Fibroblast of the aortic adventitia (primary cell): Measurements from ENCODE around the gene LRP1B. TPM values are rescaled to one million over a fixed set of nuclear protein-coding genes. Genes with fewer than 3 reads are reported as not detected.

ENCODE experiments used
- DNase-seq: peaks from one replicate; pipeline ENCODE4 v3.0.0-alpha.2; 2010; ENCODE audit warnings: low read depth
- H3K4me3 ChIP-seq: 2 replicates; pipeline ENCODE4 v1.5.1; 2011; ENCODE audit warnings: low read depth, mild to moderate bottlenecking, control low read depth, low read length, moderate library complexity
- total RNA-seq: library from RNA; depleted of rRNA; stranded (reverse); fragments of >200 nt; gene quantifications from 2 replicates; pipeline ENCODE4 v1.2.3, GENCODE V29; 2012; ENCODE audit warnings: low replicate concordance
- TF ChIP-seq, protein P1 (sequence below): IDR thresholded peaks from 2 replicates; pipeline ENCODE4 v1.5.1; 2011; ENCODE audit warnings: mild to moderate bottlenecking, low read length, control low read depth, inconsistent platforms; ENCODE audit not compliant: insufficient read depth

Gene LRP1B
- total RNA-seq, 1 donor = 0.36 TPM

- TF ChIP-seq, protein P1, sequence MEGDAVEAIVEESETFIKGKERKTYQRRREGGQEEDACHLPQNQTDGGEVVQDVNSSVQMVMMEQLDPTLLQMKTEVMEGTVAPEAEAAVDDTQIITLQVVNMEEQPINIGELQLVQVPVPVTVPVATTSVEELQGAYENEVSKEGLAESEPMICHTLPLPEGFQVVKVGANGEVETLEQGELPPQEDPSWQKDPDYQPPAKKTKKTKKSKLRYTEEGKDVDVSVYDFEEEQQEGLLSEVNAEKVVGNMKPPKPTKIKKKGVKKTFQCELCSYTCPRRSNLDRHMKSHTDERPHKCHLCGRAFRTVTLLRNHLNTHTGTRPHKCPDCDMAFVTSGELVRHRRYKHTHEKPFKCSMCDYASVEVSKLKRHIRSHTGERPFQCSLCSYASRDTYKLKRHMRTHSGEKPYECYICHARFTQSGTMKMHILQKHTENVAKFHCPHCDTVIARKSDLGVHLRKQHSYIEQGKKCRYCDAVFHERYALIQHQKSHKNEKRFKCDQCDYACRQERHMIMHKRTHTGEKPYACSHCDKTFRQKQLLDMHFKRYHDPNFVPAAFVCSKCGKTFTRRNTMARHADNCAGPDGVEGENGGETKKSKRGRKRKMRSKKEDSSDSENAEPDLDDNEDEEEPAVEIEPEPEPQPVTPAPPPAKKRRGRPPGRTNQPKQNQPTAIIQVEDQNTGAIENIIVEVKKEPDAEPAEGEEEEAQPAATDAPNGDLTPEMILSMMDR = no peak
- DNase-seq = no peak
- H3K4me3 ChIP-seq = no peak overlapping the region
Measured at GRCh38 chr2:141589314-141589713, 541.5 kb downstream of the LRP1B start.

GRCh38 chr2:141586985-141587384 is 543.8 kb downstream of the LRP1B start:
- H3K4me3 ChIP-seq = no peak overlapping the region
- DNase-seq = no peak
- TF ChIP-seq, protein P1 = no peak

- no peak for DNase-seq
- no peak overlapping the region for H3K4me3 ChIP-seq
- TF ChIP-seq, protein P1 = no peak
Measured at GRCh38 chr2:141582213-141582612, 548.6 kb downstream of the LRP1B start.

GRCh38 chr2:141579071-141579470 is 551.7 kb downstream of the LRP1B start:
- TF ChIP-seq, protein P1 = no peak
- DNase-seq = no peak
- H3K4me3 ChIP-seq = no peak overlapping the region

- TF ChIP-seq, protein P1 = no peak
- DNase-seq = no peak
- no peak overlapping the region for H3K4me3 ChIP-seq
Measured at GRCh38 chr2:141570474-141571131, 560.2 kb downstream of the LRP1B start.

- DNase-seq = no peak
- TF ChIP-seq, protein P1 = no peak
- H3K4me3 ChIP-seq = no peak overlapping the region
Measured at GRCh38 chr2:141569941-141570340, 560.9 kb downstream of the LRP1B start.

DNA sequence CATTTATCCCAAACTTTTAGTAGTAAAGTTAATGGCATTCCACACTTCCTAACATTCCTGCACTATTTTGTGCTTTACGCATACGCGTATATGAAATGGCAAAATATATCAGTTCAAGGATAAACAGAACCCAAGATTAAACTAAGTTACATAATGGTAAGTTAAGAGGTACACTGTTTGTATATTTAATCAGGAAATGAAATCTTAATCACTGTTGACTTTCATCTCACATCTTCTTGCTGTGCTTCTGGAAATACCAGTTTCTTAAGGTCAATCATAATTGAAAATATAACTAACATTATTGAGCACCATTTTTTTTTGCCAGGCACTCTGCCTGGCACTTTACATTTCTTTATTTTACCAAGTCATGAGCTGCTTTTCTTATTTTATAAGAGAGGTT is 565.2 kb downstream of the LRP1B start:
- DNase-seq = no peak
- H3K4me3 ChIP-seq = no peak overlapping the region
- TF ChIP-seq, protein P1 = no peak
